AG09319 (cell line): ENCODE measurements around the gene MAPKAP1.

Experiments used
- DNase-seq: peaks from one replicate; pipeline ENCODE4 v3.0.0-alpha.2; 2010; ENCODE audit warnings: low read depth; ENCODE audit errors: extremely low read depth
- CTCF ChIP-seq: IDR thresholded peaks from 2 replicates; pipeline ENCODE4 v1.5.1; 2011; ENCODE audit warnings: low read depth, mild to moderate bottlenecking, inconsistent platforms, low read length, moderate library complexity

The MAPKAP1 gene

GRCh38 chr9:125749287-125749935 is 42.4 kb upstream of the MAPKAP1 start:
- DNase-seq, result no peak
- no peak for TF ChIP-seq CTCF

GRCh38 chr9:125748446-125749099 is 41.6 kb upstream of the MAPKAP1 start:
- TF ChIP-seq CTCF, result no peak
- no peak for DNase-seq

- TF ChIP-seq CTCF, result no peak
- DNase-seq, result no peak
Measured at GRCh38 chr9:125747765-125748445, 40.9 kb upstream of the MAPKAP1 start.

- no peak for DNase-seq
- no peak for TF ChIP-seq CTCF
Measured at GRCh38 chr9:125747053-125747764, 40.2 kb upstream of the MAPKAP1 start, which contains the start of gene PBX3. TSS of gene PBX3 (plus strand) at chr9:125747373.

- no peak for TF ChIP-seq CTCF
Measured at GRCh38 chr9:125746774-125747052, 39.7 kb upstream of the MAPKAP1 start.

GRCh38 chr9:125746017-125746773 is 39.2 kb upstream of the MAPKAP1 start:
- peak; percentile 78 for DNase-seq
- TF ChIP-seq CTCF, result no peak

More at GRCh38 chr9:125746774-125747052, 39.7 kb upstream of the MAPKAP1 start:
- DNase-seq, result no peak
